Aorta (tissue), 5 donors: ENCODE data around the gene LRP1B. TPM values are rescaled to one million over a fixed set of nuclear protein-coding genes. Genes with fewer than 3 reads are reported as not detected.

ENCODE experiments used
- ATAC-seq: fragments of 200-7000 bp; cut with Tn5 transposase; one replicate; pipeline ENCODE4 v1.9.1; 2022; ENCODE audit warnings: moderate library complexity; ENCODE audit not compliant: low FRiP score
- DNase-seq, 2 donors: peaks; one replicate each; pipeline ENCODE4 v3.0.0-alpha.2; 2020
- H3K27ac ChIP-seq, 2 donors: one replicate each; pipeline ENCODE4 v1.5.1; 2013; ENCODE audit warnings: low read length in 2 of 2, mild to moderate bottlenecking in 2 of 2, moderate library complexity in 2 of 2, control low read depth in 1 of 2, inconsistent platforms in 1 of 2, low read depth in 1 of 2
- H3K27me3 ChIP-seq, 2 donors: one replicate each; pipeline ENCODE4 v1.6.1; 2013; ENCODE audit warnings: control low read depth in 1 of 2, low read length in 1 of 2, mild to moderate bottlenecking in 1 of 2, moderate library complexity in 1 of 2; ENCODE audit not compliant: insufficient read depth in 2 of 2, control insufficient read depth in 1 of 2
- H3K36me3 ChIP-seq, 2 donors: one replicate each; pipeline ENCODE4 v1.6.1; 2013; ENCODE audit warnings: control low read depth in 1 of 2, low read length in 1 of 2, mild to moderate bottlenecking in 1 of 2; ENCODE audit not compliant: insufficient read depth in 2 of 2, control insufficient read depth in 1 of 2
- H3K4me1 ChIP-seq, 2 donors: one replicate each; pipeline ENCODE4 v1.6.1; 2013; ENCODE audit warnings: low read length in 2 of 2, control low read depth in 1 of 2, mild to moderate bottlenecking in 1 of 2, moderate library complexity in 1 of 2; ENCODE audit not compliant: insufficient read depth in 2 of 2, control insufficient read depth in 1 of 2
- H3K4me3 ChIP-seq, 2 donors: one replicate each; pipeline ENCODE4 v1.5.1; 2013; ENCODE audit warnings: low read length in 2 of 2, control low read depth in 1 of 2, mild to moderate bottlenecking in 1 of 2
- H3K9me3 ChIP-seq: one replicate; pipeline ENCODE4 v1.6.1; 2013; ENCODE audit warnings: mild to moderate bottlenecking, low read length; ENCODE audit not compliant: control insufficient read depth
- WGBS, 2 donors: extraction: QIAGEN DNeasy Blood & Tissue Kit; methylation state at CpG; one replicate each; pipeline ENCODE4 v1.1.7; 2013; 5-methylcytosine and 5-hydroxymethylcytosine counted together
- intact Hi-C, 2 donors: fragments of 100-400 bp; cut with DNase I; formaldehyde crosslinking; loops; one replicate each; pipeline versions ENCODE4 v1.14.2 to v1.15.0; 2022
- polyA plus RNA-seq, 2 donors: library from polyadenylated mRNA; stranded (reverse); fragments of 200-250 nt; gene quantifications; one replicate each; pipeline ENCODE4 v1.2.3, GENCODE V29; 2013
- total RNA-seq, 2 donors: library from RNA; stranded (reverse); fragmentation: NEBNext Ultra II Directional; extraction: Animal tissue kit (Norgen Biotek cat#: 25700); gene quantifications; one replicate each; pipeline ENCODE4 v1.2.1, GENCODE V29; 2021
- donor health status: healthy with polysubstance abuse.
- donor health status: Bipolar disorder and iron deficiency.
- donor health status: DM: no; HTN: no; CAD: no.
- donor health status: DM: no; HTN: no; CAD: no.
- donor health status: DM: yes; HTN: yes; CAD: no.

The LRP1B gene
- total and polyA plus RNA-seq, 4 donors = 0.33 to 0.94 TPM; not detected in 2

DNA sequence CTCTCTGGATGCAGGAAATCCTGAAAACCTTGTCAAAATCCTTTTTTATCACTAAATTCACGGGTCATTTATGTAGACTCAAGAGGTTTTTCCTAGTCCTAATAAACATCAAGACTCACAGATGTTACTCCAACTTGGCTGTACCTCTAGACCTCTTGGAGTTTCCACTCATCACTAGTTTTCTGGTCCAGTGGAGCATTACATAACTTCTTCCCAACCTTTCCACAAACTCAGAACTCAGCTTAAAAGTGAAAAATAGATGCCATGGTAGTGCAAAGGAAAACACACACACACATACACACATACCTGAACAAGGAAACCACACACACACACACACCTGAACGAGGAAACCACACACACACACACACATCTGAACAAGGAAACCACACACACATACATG is 807.2 kb downstream of the LRP1B start:
- ATAC-seq (no peak), DNase-seq (no peak)
- Histone ChIP-seq H3K27me3 (no peaks in the 10 kb centered on the region), H3K4me3 (no peak overlapping the region), H3K4me1 (no peaks in the 10 kb centered on the region), H3K36me3 (no peaks in the 10 kb centered on the region), H3K27ac (no peak overlapping the region), H3K9me3 (no peaks in the 10 kb centered on the region)
- intact Hi-C loops = no loop called here
- WGBS, 2 donors = 73 to 86% methylated on average over 2 of the region's 2 CpGs

DNA sequence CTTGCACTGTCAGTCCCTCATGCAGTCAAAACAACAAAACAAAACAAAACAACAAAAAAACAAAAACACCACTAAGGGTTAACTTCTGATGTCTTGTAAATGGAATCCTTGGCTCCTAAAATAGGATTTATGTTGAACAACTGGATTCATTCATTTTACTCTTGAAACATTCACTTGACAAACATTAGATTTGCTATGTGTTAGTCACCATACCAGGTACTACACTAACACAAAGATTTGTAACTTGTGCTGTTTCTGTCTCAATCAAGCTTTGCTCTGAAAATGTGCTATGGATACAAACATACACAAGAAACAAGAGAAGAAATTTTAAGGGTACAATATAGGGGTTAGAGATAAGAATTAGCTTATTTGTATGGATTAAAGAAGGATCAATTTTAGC is 812.8 kb downstream of the LRP1B start:
- no peak overlapping the region for H3K27ac ChIP-seq
- intact Hi-C loops = no loop called here
- DNase-seq (no peak), ATAC-seq (no peak)
- H3K36me3 ChIP-seq = no peaks in the 10 kb centered on the region
- no peaks in the 10 kb centered on the region for H3K27me3 ChIP-seq
- H3K4me1 ChIP-seq = no peaks in the 10 kb centered on the region
- H3K4me3 ChIP-seq = no peak overlapping the region
- no peaks in the 10 kb centered on the region for H3K9me3 ChIP-seq

DNA sequence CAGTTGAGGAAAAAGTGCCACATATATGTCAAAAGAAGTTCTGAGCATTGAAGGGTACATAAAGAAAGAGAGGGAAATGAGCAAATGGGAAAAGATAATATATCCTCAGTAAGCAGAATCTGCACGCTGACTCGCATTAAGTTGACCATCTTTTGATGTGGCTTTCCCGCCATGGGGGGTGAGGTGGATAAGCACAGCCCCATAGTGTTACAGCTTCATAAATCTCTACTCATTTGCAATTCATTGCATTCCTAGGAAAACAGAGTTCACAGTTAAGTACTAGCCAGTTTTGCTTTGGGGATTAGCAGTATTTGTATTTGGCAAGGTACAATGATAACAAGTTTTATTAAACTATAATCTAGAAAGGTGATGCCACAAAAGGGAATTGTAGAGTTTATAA is 814.2 kb downstream of the LRP1B start:
- Histone ChIP-seq H3K27me3 (no peaks in the 10 kb centered on the region), H3K27ac (no peak overlapping the region), H3K36me3 (no peaks in the 10 kb centered on the region), H3K4me3 (no peak overlapping the region), H3K9me3 (no peaks in the 10 kb centered on the region), H3K4me1 (no peaks in the 10 kb centered on the region)
- intact Hi-C loops = no loop called here
- 87 to 92% methylated on average over 3 of the region's 3 CpGs for WGBS, 2 donors
- DNase-seq (no peak), ATAC-seq (no peak)

DNA sequence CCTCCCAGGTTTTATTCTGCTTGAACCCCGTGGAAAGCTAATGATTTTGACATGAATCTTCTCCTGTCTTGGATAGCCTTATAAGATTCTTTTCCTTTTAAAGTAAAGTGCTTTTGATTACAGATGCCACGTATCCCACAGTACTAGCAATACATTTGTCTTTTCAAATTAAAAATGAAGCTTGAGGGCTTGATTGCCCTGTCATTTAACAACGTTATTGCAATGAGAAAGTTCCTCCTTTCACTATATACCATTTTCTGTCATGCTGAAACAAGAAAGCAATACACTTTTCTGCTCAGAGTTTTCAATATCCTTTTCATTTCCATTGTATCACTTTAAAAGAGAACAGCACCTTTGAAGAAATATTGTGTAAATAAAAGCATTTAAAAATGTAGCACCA is 814.7 kb downstream of the LRP1B start:
- Histone ChIP-seq H3K4me1 (no peaks in the 10 kb centered on the region), H3K36me3 (no peaks in the 10 kb centered on the region), H3K27ac (no peak overlapping the region), H3K9me3 (no peaks in the 10 kb centered on the region), H3K27me3 (no peaks in the 10 kb centered on the region), H3K4me3 (no peak overlapping the region)
- DNase-seq (no peak), ATAC-seq (no peak)
- intact Hi-C loops = no loop called here
- WGBS, 2 donors = 73 to 75% methylated on average over 3 of the region's 3 CpGs

DNA sequence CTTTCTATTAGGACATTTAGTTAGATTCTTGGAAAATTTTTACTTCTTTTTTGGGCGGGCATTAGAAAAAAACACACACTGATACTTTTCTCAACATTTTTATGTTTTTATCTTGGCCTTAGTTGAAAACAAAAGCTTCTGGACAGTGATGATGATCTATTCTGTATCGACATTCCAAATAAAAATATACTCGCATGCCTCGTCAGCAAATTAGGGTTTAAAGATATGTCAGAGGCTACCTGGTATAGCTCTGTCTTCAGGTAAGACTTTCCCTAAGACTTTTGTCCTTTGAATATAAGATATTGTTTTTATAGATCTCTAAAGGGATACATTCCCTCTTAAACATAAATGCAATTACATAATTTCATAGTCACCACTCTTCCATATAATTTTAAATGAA is 816.8 kb downstream of the LRP1B start:
- 93 to 95% methylated on average over 4 of the region's 4 CpGs for WGBS, 2 donors

DNA sequence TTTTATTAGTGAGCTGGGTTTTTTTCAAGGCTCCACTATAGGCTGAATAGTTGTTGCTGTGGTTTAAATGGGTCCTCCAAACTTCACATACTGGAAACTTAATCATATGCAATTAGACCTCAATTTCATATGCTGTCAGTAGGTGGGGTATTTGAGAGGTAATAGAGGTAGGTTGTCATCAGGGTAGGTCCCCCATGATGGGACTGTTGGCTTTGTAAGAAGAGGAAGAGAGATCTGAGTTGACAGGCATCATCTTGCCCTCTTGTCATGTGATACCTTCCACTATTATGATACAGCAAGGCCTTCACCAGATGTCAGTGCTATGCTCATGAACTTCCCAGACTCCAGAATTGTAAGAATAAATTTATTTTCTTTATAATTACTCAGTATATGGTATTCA is 819.4 kb downstream of the LRP1B start:
- no peak overlapping the region for H3K4me3 ChIP-seq
- no peaks in the 10 kb centered on the region for H3K9me3 ChIP-seq
- DNase-seq (no peak), ATAC-seq (no peak)
- H3K4me1 ChIP-seq = no peaks in the 10 kb centered on the region
- no peaks in the 10 kb centered on the region for H3K36me3 ChIP-seq
- intact Hi-C loops = no loop called here
- H3K27me3 ChIP-seq = no peaks in the 10 kb centered on the region
- H3K27ac ChIP-seq = no peak overlapping the region

More for the DNA sequence above, 816.8 kb downstream of the LRP1B start:
- no peak overlapping the region for H3K4me3 ChIP-seq
- no peak overlapping the region for H3K27ac ChIP-seq
- DNase-seq (no peak), ATAC-seq (no peak)
- H3K36me3 ChIP-seq = no peaks in the 10 kb centered on the region
- H3K4me1 ChIP-seq = no peaks in the 10 kb centered on the region
- intact Hi-C loops = no loop called here
- H3K27me3 ChIP-seq = no peaks in the 10 kb centered on the region
- H3K9me3 ChIP-seq = no peaks in the 10 kb centered on the region

DNA sequence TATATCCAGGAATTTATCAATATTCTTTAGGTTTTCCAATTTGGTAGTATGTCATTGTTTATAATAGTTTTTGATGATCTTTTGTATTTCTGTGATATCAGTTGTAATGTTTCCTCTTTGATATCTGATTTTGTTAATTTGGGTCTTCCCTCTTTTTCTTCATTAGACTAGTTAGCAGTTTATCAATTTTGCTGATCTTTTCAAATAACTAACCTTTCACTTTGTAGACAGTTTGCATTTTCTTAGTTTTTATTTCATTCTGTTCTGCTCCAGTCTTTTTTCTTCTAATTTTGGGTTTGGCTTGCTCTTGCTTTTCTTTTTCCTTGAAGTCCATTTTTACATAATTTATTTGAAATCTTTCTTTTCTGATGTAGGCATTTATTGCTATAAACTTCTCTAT is 824.4 kb downstream of the LRP1B start:
- no peaks in the 10 kb centered on the region for H3K36me3 ChIP-seq
- ATAC-seq = no peak
- intact Hi-C loops = no loop called here

DNA sequence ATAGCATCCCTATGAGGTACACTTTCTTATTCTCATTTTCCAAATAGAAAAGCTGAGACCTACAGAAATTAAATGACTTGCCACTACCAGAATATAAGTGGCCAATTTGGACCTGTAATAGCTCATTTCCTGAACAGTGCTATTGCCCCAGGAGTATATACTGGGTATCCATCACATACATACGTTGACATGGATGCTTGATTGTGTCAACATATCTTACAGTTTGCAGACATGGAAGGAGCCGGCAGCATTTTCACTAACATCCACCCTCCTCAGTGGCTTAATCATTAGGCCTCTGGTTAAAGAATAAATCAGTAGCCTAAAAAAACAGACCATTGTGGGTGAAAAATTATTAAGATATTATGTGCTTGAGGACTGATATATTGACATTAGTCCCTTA is 829.3 kb downstream of the LRP1B start:
- intact Hi-C loops = no loop called here
- DNase-seq (no peak), ATAC-seq (no peak)
- no peaks in the 10 kb centered on the region for H3K36me3 ChIP-seq
- no peak overlapping the region for H3K4me3 ChIP-seq
- H3K27ac ChIP-seq = no peak overlapping the region
- H3K4me1 ChIP-seq = no peaks in the 10 kb centered on the region
- 50 to 66% methylated on average over 2 of the region's 2 CpGs for WGBS, 2 donors
- no peaks in the 10 kb centered on the region for H3K9me3 ChIP-seq
- H3K27me3 ChIP-seq = no peaks in the 10 kb centered on the region

More for the DNA sequence above, 824.4 kb downstream of the LRP1B start:
- Histone ChIP-seq H3K4me1 (no peaks in the 10 kb centered on the region), H3K27me3 (no peaks in the 10 kb centered on the region), H3K4me3 (no peak overlapping the region), H3K9me3 (no peaks in the 10 kb centered on the region), H3K27ac (no peak overlapping the region)
- no peak for DNase-seq

DNA sequence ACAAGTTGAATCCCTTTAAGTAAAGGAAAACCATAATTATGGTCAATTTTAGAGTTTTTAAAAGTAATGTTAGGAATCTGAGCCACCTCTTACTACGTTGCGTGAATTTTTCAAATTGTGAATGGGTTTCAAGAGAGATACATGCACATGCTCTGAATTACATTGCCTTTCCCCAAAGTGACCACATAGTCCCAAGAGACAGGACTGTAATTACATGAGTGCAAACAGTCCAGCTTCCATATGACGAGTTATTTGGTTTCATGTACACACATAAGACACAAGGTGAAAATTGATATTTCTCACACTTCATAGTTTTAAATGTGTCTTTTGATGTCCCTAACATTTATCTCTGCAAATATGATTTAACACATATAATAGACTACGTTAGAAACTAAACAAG is 850.8 kb downstream of the LRP1B start:
- no peak for DNase-seq
- 86 to 91% methylated on average over 4 of the region's 4 CpGs for WGBS, 2 donors
- intact Hi-C loops = no loop called here
- Histone ChIP-seq H3K4me1 (no peaks in the 10 kb centered on the region), H3K27me3 (no peaks in the 10 kb centered on the region), H3K27ac (no peak overlapping the region), H3K4me3 (no peak overlapping the region), H3K9me3 (no peaks in the 10 kb centered on the region), H3K36me3 (no peaks in the 10 kb centered on the region)
- no peak for ATAC-seq
